Measurements from ENCODE around the gene PTS. TPM values are rescaled to one million over a fixed set of nuclear protein-coding genes. Genes with fewer than 3 reads are reported as not detected.

The PTS gene
- total RNA-seq, 2 experiments from 2014 or later: 82.9 to 86.2 TPM

- intact Hi-C loops (cut with DNase I, micrococcal nuclease): no loop called here
- Histone ChIP-seq H3K9me3 (ENCODE audit: control insufficient read depth in 1 of 2, insufficient read depth in 1 of 2, low read length in 2 of 2) (no peaks in the 10 kb centered on the region), H3K27me3 (ENCODE audit: control insufficient read depth in 1 of 2, insufficient read depth in 2 of 2, low read length in 2 of 2) (no peaks in the 10 kb centered on the region), H3K4me1 (ENCODE audit: insufficient read depth, low read length) (no peaks in the 10 kb centered on the region), H3K4me3 (ENCODE audit: low read length) (no peak overlapping the region), H3K27ac (ENCODE audit: low read depth in 1 of 2, low read length in 2 of 2) (no peak overlapping the region), H3K36me3 (ENCODE audit: insufficient read depth, low read length) (no peaks in the 10 kb centered on the region)
- no peaks in the 10 kb centered on the region for H3K36me3 Mint-ChIP-seq (ENCODE audit: low read depth)
- ChIA-PET POLR2A (no interaction called here), CTCF (no interaction called here)
- no peak overlapping the region for H3K4me3 Mint-ChIP-seq
- H3K27ac Mint-ChIP-seq: no peak overlapping the region
- TF ChIP-seq CTCF (IDR thresholded peaks at IDR 0.05): no peak
- ATAC-seq (ENCODE audit: poor library complexity) (no peak), DNase-seq (no peak)
- H3K9me3 Mint-ChIP-seq: no peaks in the 10 kb centered on the region
- H3K27me3 Mint-ChIP-seq: no peaks in the 10 kb centered on the region
- no peaks in the 10 kb centered on the region for H3K4me1 Mint-ChIP-seq (ENCODE audit: low read depth)
These were observed 40.2 kb downstream of the PTS start for GRCh38 chr11:112266410-112266778.

GRCh38 chr11:112267188-112267591, 41.0 kb downstream of the PTS start:
- Histone ChIP-seq H3K4me3 (ENCODE audit: low read length) (no peak overlapping the region), H3K27me3 (ENCODE audit: control insufficient read depth in 1 of 2, insufficient read depth in 2 of 2, low read length in 2 of 2) (no peaks in the 10 kb centered on the region), H3K4me1 (ENCODE audit: insufficient read depth, low read length) (no peaks in the 10 kb centered on the region), H3K27ac (ENCODE audit: low read depth in 1 of 2, low read length in 2 of 2) (no peak overlapping the region), H3K36me3 (ENCODE audit: insufficient read depth, low read length) (no peaks in the 10 kb centered on the region), H3K9me3 (ENCODE audit: control insufficient read depth in 1 of 2, insufficient read depth in 1 of 2, low read length in 2 of 2) (no peaks in the 10 kb centered on the region)
- TF ChIP-seq CTCF (IDR thresholded peaks at IDR 0.05): no peak
- Mint-ChIP-seq H3K4me3 (no peak overlapping the region), H3K4me1 (ENCODE audit: low read depth) (no peaks in the 10 kb centered on the region), H3K9me3 (no peaks in the 10 kb centered on the region), H3K27me3 (no peaks in the 10 kb centered on the region), H3K27ac (no peak overlapping the region), H3K36me3 (ENCODE audit: low read depth) (no peaks in the 10 kb centered on the region)
- ChIA-PET CTCF (no interaction called here), POLR2A (no interaction called here)
- DNase-seq (no peak), ATAC-seq (ENCODE audit: poor library complexity) (no peak)
- intact Hi-C loops (cut with DNase I, micrococcal nuclease): no loop called here

- Mint-ChIP-seq H3K27ac (no peak overlapping the region), H3K27me3 (no peaks in the 10 kb centered on the region), H3K9me3 (no peaks in the 10 kb centered on the region), H3K4me1 (ENCODE audit: low read depth) (no peaks in the 10 kb centered on the region), H3K36me3 (ENCODE audit: low read depth) (no peaks in the 10 kb centered on the region), H3K4me3 (no peak overlapping the region)
- Histone ChIP-seq H3K27ac (ENCODE audit: low read depth in 1 of 2, low read length in 2 of 2) (no peak overlapping the region), H3K9me3 (ENCODE audit: control insufficient read depth in 1 of 2, insufficient read depth in 1 of 2, low read length in 2 of 2) (no peaks in the 10 kb centered on the region), H3K27me3 (ENCODE audit: control insufficient read depth in 1 of 2, insufficient read depth in 2 of 2, low read length in 2 of 2) (no peaks in the 10 kb centered on the region), H3K4me3 (ENCODE audit: low read length) (no peak overlapping the region), H3K36me3 (ENCODE audit: insufficient read depth, low read length) (no peaks in the 10 kb centered on the region), H3K4me1 (ENCODE audit: insufficient read depth, low read length) (no peaks in the 10 kb centered on the region)
- ATAC-seq (ENCODE audit: poor library complexity) (no peak), DNase-seq (no peak)
- intact Hi-C loops (cut with DNase I, micrococcal nuclease): no loop called here
- ChIA-PET POLR2A (no interaction called here), CTCF (no interaction called here)
- TF ChIP-seq CTCF (IDR thresholded peaks at IDR 0.05): no peak
These were observed 42.2 kb downstream of the PTS start for GRCh38 chr11:112268406-112268805.

Measured in CD4-positive, alpha-beta T cell (primary cell).